Stimulated activated CD8-positive, alpha-beta memory T cell treated with anti-CD3 and anti-CD28 coated beads, Interleukin-4, amount 100 ng/mL, for 24 hours (primary cell): Measurements from ENCODE around the gene MAST2.
"Not testable (repeated sequence)": the region's sequence is repeated elsewhere in the genome, so short reads cannot be mapped to it uniquely, and the experiment has no call there.

Experiments
- DNase-seq: peaks from one replicate; pipeline ENCODE4 v3.0.0-alpha.2; 2020; ENCODE audit warnings: low read depth

MAST2 gene

GRCh38 chr1:45803299-45803780 lies at the start of gene MAST2:
Gene MAST2 (plus strand): TSS chr1:45803612. CDS start chr1:45803896, 284 bp downstream.
- DNase-seq, result peak; percentile 81

GRCh38 chr1:45755697-45756096 lies 47.7 kb upstream of the MAST2 start:
- DNase-seq, result no peak

- DNase-seq, result no peak
Measured at GRCh38 chr1:45762291-45762690, 41.1 kb upstream of the MAST2 start.

GRCh38 chr1:45765999-45766792 lies 37.2 kb upstream of the MAST2 start:
- DNase-seq, result no peak

GRCh38 chr1:45767035-45767434 lies 36.4 kb upstream of the MAST2 start:
- DNase-seq, result no peak

- DNase-seq, result no peak
Measured at GRCh38 chr1:45769261-45769932, 34.0 kb upstream of the MAST2 start.

GRCh38 chr1:45772971-45773370 lies 30.4 kb upstream of the MAST2 start:
- DNase-seq, result no peak

GRCh38 chr1:45775794-45776193 lies 27.6 kb upstream of the MAST2 start:
- DNase-seq, result no peak

- no peak for DNase-seq
Measured at GRCh38 chr1:45785583-45785982, 17.8 kb upstream of the MAST2 start.

- no peak for DNase-seq
Measured at GRCh38 chr1:45787905-45788304, 15.5 kb upstream of the MAST2 start.

GRCh38 chr1:45789601-45790000 lies 13.8 kb upstream of the MAST2 start:
- DNase-seq, result no peak

GRCh38 chr1:45792744-45793143 lies 10.7 kb upstream of the MAST2 start:
- DNase-seq, result no peak

- no peak for DNase-seq
Measured at GRCh38 chr1:45793942-45794604, 9.3 kb upstream of the MAST2 start.

GRCh38 chr1:45796381-45796780 lies 7.0 kb upstream of the MAST2 start:
- no peak for DNase-seq

GRCh38 chr1:45796946-45797345 lies 6.5 kb upstream of the MAST2 start:
- no peak for DNase-seq

- no peak for DNase-seq
Measured at GRCh38 chr1:45800899-45801298, 2.5 kb upstream of the MAST2 start.

GRCh38 chr1:45802343-45803298 lies 791 bp upstream of the MAST2 start:
- no peak for DNase-seq

- DNase-seq, result not testable (repeated sequence)
Measured at GRCh38 chr1:45803781-45804668, 613 bp downstream of the MAST2 start.

GRCh38 chr1:45804669-45804969 lies 1.2 kb downstream of the MAST2 start:
- DNase-seq, result no peak

- DNase-seq, result no peak
Measured at GRCh38 chr1:45806129-45806528, 2.7 kb downstream of the MAST2 start.

- no peak for DNase-seq
Measured at GRCh38 chr1:45809761-45810160, 6.3 kb downstream of the MAST2 start.
